ENCODE measurements around the gene CAPN9.
"Not testable (repeated sequence)": the region's sequence is repeated elsewhere in the genome, so short reads cannot be mapped to it uniquely, and the experiment has no call there.

Gene CAPN9, protein sequence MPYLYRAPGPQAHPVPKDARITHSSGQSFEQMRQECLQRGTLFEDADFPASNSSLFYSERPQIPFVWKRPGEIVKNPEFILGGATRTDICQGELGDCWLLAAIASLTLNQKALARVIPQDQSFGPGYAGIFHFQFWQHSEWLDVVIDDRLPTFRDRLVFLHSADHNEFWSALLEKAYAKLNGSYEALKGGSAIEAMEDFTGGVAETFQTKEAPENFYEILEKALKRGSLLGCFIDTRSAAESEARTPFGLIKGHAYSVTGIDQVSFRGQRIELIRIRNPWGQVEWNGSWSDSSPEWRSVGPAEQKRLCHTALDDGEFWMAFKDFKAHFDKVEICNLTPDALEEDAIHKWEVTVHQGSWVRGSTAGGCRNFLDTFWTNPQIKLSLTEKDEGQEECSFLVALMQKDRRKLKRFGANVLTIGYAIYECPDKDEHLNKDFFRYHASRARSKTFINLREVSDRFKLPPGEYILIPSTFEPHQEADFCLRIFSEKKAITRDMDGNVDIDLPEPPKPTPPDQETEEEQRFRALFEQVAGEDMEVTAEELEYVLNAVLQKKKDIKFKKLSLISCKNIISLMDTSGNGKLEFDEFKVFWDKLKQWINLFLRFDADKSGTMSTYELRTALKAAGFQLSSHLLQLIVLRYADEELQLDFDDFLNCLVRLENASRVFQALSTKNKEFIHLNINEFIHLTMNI

DNA sequence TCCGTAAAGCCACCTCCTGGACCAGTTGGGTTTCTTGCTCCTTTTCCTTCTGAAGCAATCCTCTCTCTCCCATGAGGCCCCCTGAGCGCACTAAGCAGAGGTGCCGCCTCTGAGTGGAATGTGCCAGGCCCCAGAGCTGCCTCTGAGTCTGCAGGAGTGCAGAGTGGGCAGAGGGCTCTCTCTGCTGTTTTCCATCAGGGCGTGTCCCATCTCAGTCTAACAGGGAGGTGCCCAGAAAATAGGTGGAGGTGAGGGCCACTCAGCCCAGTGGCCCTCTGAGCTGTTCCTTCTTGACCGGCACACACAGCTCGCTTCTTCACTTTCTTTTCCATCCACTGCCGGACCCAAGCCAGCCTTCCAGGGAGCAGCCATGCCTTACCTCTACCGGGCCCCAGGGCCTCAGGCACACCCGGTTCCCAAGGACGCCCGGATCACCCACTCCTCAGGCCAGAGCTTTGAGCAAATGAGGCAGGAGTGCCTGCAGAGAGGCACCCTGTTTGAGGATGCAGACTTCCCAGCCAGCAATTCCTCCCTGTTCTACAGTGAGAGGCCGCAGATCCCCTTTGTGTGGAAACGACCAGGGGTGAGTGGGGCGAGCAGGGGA is at the start of gene CAPN9:
Gene CAPN9 (plus strand): TSS at position 262 of the 604 bp plus-strand sequence. CDS start 109 bp downstream, at position 371.
- in situ Hi-C loops (cut with MboI; ENCODE audit: low sequenced_read_pairs) = no loop called here

DNA sequence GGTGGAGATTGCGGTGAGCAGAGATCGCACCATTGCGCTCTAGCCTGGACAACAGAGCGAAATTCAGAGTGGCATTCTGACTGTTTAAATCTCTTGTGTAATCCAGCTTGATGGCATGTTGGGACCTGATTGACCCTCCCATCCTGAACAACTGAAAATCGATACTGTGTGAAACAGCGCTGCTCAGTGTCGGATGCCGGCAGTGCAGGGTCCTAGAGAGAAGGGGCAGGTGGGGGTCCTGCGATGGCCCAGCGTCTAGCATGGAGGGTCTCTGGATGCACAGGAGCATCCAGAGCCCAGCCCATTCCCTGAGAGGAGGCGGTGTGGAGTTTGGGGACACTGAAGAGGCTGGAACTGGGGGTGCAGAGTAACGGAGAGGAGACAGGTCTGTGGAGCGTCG is 49.1 kb upstream of the CAPN9 start:
- in situ Hi-C loops (cut with MboI; ENCODE audit: low sequenced_read_pairs) = no loop called here

DNA sequence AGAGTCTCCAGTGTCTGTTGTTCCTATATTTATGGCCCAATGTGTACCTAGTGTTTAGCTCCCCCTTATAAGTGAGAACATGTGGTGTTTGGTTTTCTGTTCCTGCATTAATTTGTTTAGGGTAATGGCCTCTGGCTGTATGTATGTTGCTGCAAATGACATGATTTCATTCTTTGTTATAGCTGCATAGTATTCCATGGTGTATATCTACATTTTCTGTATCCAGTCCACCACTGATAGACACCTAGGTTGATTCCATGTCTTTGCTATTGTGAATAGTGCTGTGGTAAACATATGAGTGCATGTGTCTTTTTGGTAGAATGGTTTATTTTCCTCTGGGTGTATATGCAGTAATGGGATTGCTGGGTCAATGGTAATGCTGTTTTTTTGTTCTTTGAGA is 48.2 kb upstream of the CAPN9 start:
- in situ Hi-C loops (cut with MboI; ENCODE audit: low sequenced_read_pairs) = not testable (repeated sequence)

DNA sequence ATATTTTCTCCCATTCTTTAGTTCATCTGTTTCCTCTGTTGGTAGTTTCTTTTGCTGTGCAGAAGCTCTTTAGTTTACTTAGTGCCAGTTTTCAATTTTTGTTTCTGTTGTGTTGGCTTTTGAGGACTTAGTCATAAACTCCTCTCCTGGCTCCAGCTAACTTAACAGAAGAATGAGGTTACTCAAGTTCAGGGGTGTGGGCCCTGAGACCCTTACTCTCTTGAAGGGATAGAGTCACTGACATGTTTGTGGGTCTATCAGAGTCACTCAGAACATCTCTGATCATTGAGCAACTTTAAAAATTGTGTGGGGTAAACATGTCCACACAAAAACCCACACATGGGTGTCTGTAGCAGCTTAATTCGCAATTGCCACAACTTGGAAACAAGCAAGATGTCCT is 47.5 kb upstream of the CAPN9 start:
- in situ Hi-C loops (cut with MboI; ENCODE audit: low sequenced_read_pairs) = no loop called here

DNA sequence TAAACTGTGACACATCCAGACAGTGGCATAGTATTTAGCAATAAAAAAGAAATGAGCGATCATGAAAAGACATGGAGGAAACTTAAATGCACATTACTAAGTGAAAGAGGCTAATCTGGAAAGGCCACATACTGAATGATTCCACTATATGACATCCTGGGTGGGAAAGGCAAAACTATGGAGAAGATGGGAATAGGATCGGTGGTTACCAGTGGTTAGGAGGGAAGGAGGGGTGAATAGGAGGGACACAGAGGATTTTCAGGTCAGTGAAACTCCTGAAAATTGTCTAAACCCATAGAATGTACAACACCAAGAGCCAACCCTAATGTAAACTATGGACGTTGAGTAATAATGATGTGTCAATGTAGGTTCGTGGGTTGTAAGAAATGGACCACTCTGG is 47.1 kb upstream of the CAPN9 start:
- in situ Hi-C loops (cut with MboI; ENCODE audit: low sequenced_read_pairs) = no loop called here

DNA sequence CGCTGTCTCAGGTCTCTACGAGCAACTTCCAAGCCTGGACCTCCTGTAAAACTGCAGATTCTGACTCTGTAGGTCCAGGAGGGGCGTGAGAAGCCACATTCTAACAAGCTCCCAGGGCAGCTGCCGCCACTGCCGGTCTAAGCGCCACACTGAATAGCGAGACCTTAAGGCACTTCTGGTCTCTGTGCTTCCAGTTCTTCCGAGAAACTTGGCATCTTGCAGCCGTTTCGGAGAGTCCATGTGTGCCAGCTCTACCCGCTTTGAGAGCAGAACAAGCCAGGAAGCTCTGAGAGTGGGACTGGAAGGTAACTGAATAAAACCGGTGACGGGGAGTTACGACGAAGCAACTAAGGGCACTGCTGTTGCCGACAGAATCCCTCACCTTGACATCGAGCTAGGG is 45.8 kb upstream of the CAPN9 start:
- in situ Hi-C loops (cut with MboI; ENCODE audit: low sequenced_read_pairs) = no loop called here

DNA sequence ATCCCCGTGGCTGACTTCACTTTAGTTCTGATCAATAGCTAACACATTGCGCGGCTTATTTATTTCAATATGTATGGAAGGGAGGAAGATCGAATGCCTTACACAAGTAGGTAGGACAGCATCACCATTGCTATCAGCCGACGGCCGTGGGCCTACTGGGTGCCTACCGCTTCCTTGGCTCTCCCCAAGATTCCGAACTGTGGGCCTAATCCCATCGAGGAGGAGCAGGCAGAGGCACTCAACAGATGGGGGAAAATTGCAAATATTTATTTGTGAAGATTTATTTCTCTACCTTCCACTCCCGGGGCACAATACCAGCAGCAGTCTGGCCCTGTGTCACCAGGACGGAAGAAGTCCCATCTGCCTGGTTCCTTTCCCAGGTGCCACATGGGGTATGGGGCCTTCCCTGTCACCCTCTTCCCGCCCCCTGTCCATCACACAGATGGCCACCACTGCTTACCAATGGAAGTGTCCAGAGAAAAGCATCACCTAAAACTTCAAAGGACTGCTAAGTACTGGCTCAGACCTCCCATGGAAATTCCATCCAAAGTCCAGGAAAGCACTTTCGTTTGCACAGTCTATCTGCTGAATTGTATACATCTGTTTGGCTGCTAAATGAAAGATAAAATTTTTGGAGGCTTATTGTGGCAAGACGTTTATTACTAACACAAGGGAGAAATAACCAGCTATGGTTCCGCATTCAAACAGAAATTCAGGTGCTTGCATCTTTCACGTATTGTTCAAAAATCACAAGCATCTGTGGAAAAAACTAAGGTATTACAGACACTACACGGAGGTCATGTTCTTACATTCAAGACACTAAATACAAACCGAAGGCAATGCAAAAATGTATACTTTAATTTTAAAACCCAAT is 45.1 kb upstream of the CAPN9 start:
- in situ Hi-C loops (cut with MboI; ENCODE audit: low sequenced_read_pairs) = no loop called here

DNA sequence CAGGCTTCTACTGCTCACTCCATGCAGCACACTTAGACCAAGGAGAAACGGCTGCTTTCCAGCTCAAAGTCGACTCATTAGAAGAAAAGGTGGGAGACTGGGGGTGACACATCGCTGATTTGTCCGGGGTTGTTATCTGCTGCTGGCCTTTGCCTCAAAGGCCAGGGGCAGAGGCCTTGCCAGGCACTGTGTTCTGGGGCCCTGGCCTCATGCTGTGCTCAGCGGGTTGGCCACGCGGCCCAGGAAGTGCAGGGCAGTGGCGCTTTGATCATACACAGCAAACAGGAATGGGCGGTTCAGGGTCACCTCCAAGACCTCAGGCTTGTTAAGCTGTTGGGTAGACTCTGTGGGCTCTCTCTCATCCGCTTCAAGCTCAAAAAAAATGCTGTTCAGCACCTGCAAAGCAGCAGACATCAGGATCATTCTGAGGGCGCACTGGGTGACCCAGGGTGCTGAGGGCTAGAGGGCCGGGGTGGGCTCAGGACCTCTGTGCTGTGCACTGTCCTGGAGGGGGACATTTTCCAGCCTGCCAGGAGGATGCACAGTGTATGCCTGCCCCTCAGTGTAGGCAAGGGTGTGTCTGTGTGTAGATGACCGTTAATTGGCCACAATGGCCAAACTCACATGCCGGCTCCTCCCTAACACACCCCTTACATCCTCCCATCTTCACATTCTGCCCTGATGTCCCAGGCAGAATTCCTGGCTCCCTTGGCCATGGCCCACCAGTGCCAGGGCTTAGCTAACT is 44.1 kb upstream of the CAPN9 start:
- in situ Hi-C loops (cut with MboI; ENCODE audit: low sequenced_read_pairs) = no loop called here

DNA sequence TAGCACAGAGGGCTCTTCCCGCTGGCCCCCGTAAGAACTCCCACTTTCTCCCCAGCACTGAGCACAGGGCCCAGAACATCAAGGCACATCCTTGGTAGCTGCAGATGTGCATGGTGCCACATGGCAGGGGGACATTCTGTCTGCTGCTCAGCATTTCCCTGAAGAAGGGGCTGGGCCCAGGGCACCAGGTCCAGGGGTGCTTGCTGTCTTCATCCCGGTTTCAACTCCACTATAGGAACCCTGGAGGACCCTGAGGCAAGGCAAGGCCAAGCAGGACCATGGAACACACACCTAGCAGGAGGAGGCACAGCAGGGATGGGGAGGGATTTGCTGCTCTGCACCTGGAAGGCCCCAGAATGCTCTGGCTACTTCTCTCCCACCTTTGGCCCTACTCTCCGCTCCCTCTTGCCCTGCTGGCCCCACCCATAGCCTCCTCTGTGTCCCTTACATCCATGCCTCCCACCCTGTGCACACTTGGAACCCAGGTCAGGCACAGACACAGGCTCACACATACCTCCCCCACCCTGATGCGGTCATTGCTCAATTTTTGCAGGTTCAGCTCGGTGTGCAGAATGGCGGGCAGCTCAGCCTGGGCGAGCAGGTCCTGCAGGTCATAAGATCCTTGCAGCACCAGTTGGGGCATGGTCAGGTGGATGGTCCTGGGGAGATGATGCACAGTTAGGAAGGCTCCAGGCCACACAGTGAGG is 43.4 kb upstream of the CAPN9 start:
- in situ Hi-C loops (cut with MboI; ENCODE audit: low sequenced_read_pairs) = no loop called here

DNA sequence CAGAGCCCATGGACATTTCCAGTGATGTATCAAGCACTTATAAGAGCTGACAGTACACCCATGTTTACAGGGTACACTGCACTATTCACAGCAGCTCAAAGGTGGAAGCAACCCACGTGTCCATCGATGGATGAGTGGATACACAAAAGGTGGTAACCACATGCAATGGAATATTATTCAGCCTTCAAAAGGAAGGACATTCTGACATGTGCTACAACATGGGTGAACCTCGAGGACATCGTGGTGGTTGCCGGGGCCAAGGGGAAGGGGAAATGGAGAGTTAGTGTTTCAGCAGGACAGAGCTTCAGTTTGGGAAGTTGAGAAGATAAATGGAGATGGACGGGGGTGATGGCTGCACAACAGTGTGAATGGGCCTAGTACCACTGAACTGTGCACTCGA is 42.4 kb upstream of the CAPN9 start:
- in situ Hi-C loops (cut with MboI; ENCODE audit: low sequenced_read_pairs) = no loop called here

DNA sequence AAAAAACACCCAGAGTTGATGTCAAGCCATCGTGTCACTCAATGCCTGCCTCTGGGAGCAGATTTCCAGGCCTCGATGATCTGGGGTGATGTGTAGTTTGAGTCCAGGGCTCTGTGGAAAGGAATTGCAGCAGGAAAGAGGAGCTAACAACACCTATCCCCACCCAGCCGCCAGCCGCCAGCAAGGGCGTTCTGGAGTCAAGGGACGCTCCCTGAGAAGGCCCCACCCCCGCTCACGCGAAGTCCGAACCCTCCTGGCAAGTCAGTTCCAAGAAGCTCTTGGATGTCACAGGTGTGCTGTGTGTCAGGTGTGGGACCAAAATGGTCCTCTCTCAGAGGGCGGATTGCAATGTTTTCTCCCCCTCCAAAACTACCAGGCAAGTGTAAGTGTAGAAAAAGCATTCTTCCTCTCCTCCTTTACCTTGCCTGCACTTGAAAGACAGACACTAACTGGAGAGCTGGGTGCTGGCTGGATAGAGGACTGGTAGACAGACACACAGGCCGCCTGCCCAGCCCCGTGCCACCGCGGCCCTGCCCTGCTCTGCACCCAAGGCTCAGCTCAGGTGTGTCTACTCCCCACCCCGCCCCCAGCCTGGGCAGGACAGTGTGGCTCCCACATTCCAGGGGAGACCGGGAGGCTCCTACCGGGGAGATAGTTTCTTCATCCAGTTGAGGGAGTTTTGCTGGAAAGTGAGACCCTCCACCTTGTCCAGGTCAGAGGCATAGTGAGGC is 41.7 kb upstream of the CAPN9 start:
- in situ Hi-C loops (cut with MboI; ENCODE audit: low sequenced_read_pairs) = no loop called here

DNA sequence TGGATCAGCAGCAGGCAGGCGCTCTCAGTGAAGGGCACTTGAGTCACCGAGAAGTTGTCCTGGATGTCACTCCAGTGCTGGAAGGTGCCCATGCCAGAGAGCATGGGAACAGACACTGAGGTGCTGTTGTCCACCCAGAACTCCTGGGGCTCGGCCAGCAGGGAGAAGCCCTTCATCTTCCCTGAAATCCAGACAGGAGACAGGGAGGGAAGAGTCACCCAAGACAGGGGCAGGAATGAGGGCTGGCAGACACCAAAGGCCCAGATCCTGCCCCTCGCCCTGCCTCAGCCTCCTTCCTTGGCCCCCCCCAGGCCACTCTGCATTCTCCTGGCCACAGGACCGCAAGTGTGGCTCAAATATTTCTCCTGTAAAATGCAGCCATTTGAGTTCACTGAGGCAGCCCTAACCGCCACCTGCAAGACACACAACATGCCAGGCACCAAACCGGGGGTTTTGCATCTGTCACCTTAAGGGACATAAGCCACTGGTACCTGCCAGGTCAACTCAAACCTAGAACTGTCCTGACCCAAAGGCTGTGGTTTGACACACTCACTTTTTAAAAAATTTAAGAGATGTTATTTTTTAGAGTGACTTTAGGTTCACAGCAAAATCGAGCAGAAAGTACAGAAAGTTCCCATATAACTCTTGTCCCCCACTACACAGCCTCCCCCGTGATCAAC is 41.0 kb upstream of the CAPN9 start:
- in situ Hi-C loops (cut with MboI; ENCODE audit: low sequenced_read_pairs) = no loop called here

DNA sequence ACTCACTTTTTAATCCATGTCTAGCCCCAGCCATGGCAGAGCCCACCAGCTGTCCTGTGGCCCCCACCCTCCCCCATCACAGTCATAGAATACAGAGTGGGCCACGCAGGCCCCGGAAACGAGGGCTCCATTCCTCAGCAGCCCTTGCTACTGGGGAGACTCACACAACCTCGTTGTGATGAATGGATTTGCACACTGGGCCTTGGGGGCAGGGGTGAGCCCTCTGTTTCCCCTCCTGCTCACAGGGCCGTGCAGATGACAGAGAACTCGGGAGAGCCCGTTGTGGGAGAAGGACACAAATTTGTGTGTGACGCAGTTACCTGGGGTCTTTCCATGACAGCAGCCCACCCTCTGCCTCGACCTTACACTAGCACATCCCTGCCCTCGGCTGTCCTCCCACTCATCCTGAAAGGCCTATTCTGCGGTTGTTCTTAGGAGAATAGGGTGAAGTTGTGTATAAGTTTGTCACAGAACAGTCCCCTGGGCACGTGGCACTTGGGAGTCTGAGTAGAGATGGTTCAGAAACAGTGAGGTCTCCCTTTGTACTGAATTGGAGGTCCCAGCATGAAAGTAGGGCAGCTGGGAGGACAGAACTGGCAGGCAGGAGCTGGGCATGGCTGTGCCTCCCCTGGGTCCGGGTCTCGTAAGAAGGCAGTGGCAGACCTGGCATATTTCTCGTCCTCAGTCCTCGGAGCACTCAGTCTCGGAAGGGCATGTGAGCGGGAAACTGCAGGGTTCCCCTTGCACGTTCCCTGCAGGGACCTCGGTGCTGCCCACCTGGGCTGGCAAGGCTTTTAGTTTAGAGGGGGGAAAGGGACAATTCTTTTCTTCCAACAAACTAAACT is 40.1 kb upstream of the CAPN9 start:
- in situ Hi-C loops (cut with MboI; ENCODE audit: low sequenced_read_pairs) = no loop called here

DNA sequence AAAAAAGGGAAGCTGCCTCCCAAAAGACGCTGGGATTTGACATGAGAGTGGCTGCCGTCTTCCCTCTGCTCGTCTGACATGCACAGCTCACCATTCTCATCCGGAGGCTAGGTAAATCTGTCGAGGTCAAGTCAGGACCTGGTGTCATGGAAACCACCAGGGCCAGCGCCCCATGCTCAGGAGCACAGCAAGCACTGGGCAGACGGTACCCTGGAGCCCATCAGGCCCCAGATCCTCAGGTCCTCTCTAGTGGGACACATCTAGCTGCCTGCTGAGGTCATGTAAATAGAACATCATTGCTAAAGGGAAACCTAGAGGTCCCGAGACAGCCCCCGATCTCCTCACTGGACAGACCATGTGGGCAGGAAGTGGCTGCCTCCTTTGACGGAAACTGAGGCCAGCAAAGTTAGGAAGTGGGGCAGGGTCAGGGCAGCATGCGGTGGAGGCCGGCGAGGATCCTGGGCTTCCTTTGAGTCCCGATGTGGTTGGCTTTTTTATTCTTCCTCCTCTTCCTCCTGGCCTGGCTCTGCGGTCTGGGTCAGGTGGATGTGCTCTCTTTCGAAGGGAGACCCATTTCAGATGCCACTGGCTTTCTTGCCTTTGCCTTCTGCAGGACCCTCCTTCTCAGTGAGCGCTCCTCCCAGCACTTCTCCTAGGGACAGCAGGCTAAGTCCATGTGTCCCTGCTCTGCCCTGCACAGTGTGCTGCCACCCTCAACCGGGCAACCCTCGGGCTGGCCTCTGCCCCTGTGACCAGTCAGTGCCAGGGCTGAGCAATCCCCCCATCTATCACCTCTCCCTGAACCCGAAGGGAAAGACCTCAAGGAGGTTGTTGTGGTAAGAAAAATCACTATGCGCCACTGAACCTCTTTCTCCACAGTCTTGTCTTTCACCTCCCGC is 39.2 kb upstream of the CAPN9 start:
- in situ Hi-C loops (cut with MboI; ENCODE audit: low sequenced_read_pairs) = no loop called here

DNA sequence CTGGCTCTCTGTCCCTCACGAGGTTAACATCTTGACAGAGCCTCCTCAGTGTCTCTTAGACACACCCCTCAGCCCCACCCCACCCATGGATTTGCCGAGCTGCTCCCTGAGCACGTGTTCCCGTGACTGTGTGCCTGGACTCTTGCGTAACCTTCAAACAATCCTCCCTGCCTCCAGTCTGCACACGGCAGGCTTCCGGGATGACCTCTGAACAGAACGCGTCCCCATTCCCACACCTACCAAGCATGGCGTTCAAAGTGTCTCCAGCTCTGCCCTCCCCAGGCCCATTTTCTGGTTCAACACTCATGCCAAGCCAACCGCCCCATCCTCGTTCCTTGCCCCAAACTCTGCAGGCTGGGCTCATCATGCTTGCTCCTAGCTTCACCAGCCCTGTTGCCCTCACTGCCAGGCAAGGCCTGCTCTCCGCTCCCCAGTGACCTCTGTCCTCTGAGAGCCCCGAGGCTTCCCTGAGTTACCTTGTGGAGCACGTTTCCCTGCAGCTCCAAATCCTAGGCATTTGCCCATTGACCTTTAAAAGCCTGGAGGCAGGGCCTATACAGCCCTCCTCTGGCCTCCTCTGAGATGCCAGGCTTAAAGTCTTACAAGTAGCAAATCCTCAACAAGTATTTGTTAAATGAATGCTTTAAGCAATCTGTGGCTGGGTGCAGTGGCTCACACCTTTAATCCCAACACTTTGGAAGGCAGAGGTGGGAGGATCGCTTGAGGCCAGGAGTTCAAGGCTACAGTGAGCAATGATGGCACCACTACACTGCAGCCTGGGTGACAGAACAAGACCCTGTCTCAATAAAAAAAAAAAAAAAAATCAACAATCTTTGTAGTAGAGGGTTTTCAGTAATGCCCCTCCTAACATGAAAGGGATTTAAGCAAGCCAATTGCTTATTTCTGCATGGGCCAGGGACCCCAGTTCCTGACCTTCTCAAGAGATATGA is 38.3 kb upstream of the CAPN9 start:
- in situ Hi-C loops (cut with MboI; ENCODE audit: low sequenced_read_pairs) = no loop called here

Measured in HL-60/S4 (cell line).